NOMO-1 treated with DMSO at 0.1 percent for 48 hours (cell line): ENCODE measurements around the gene SPC24.
A peak's percentile ranks its signal among the peaks of the same experiment; 100 is the strongest.
"Not testable (repeated sequence)": the region's sequence is repeated elsewhere in the genome, so short reads cannot be mapped to it uniquely, and the experiment has no call there.

ENCODE experiments used
- DNase-seq: peaks from one replicate; lab custom pipeline; 2025; ENCODE audit not compliant: unreplicated experiment; lab: John Stamatoyannopoulos, UW

Gene SPC24

DNA sequence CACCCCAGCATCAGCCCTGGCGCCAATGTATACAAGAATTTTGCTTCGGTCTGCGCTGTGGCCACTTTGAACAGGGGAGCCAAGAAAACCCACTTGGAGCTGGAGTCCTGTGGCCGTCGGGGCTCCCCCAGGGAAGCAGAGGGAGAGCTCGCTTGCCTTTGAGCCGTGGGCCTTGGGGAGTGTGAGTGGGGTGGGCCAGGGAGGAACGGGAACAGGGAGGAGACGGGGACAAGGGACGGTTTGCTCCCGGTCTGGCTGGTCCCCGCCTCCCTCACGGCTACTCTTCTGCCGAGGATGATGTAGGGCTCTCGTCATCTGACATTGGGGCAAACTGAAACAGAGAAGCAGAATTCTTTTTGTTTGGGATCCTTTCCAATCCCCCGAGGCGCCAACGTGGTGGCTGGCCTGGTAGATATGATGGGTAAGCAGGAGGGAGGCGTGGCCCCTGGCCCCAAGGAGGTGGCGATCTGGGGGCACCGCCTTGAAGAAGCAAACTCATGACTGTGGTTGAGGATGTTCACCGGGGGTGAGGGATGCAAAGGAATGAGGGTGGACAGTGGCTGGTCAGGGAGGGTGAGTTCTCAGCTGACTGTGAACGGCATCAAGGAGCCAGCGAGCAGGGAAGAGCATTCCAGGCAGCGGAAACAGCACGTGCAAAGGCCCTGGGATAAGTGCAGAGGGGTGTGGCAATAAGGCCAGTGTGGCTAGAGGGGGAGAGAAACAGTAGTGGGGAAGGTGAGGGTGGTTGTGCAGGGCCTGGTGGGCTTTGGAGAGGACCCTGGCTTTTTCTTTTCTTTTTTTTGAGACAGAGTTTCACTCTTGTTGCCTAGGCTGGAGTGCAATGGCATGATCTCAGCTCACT lies 10.9 kb upstream of the SPC24 start:
- no peak for DNase-seq

DNA sequence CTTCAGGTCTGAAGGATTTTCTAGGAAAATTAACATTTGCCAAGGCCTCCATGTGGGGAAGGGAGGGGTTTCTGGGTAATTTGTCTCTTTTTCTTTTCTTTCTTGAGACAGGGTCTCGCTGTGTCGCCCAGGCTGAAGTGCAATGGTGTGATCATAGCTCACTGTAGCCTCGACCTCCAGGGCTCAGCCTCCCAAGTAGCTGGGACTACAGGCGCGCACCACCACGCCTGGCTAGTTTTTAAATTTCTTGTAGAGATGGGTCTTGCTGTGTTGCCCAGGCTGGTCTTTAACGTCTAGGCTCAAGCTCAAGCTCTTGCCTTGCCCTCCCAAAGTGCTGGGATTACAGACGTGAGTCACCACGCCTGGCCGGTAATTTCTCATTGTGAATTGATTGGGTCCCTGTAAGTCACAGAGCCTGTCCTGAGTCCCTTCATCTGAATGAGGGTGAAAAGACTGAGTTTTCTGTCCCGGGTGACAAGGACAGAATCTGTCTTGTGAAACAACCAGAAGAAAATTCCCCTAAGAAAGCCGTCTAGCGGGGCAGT lies 10.0 kb upstream of the SPC24 start:
- DNase-seq, result no peak

DNA sequence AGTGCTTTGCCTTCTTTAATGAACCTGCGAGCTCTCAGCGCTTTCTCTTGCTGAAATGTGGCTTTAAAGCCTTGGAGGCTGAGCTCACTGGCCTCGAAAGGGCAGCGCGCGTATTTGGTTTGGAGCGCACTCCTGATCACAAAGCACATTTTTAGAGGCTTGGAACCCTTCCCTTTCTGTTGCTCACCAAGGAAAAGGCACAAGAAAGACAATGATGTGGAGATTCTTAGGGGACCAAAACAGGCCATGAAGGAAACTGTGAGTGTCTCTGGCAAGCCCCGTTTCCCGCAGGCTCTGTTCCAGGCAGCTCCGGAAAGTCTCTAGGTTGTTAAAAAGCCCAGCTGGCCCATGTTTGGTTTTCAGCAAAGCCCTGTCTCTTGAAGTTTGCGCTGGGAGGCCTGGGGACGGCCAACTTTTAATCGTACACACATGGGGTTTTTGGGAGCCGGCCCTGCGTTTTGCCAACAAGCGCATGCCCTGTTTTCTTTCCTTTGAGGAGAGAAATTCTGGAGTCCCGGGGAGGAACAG lies 9.4 kb upstream of the SPC24 start:
- DNase-seq, result no peak

DNA sequence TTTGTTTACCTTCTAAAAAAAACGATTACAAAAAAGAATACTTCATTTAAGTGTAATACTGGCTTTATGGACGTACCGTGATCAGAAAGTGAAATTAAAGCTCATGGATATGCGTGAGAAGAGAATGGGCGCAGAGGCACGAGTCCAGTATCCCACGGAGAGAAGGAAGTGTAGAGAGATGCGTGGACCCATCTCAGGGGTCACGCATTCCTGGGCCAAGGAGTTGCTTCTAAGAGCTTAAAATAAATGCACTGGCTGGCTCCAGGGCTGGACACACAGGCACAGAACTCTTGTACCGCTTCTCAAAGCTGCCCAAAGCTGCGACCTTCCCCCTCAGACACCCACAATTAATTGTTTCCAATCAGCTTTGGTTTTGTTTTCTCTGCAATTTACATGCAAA lies 8.7 kb upstream of the SPC24 start:
- DNase-seq, result no peak

DNA sequence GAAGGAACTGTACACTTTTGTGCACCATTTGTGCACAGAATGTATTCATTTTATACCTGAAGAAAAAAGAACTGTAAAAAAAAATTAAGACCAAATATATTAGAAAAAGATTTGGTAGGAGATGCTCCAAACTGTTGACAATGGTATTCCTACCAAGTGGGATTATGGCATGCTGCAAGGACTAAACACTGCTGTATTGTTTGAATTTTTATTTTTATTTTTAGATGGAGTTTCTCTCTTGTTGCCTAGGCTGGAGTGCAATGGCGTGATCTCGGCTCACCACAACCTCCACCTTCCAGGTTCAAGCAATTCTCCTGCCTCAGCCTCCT lies 4.8 kb upstream of the SPC24 start:
- DNase-seq, result not testable (repeated sequence)

DNA sequence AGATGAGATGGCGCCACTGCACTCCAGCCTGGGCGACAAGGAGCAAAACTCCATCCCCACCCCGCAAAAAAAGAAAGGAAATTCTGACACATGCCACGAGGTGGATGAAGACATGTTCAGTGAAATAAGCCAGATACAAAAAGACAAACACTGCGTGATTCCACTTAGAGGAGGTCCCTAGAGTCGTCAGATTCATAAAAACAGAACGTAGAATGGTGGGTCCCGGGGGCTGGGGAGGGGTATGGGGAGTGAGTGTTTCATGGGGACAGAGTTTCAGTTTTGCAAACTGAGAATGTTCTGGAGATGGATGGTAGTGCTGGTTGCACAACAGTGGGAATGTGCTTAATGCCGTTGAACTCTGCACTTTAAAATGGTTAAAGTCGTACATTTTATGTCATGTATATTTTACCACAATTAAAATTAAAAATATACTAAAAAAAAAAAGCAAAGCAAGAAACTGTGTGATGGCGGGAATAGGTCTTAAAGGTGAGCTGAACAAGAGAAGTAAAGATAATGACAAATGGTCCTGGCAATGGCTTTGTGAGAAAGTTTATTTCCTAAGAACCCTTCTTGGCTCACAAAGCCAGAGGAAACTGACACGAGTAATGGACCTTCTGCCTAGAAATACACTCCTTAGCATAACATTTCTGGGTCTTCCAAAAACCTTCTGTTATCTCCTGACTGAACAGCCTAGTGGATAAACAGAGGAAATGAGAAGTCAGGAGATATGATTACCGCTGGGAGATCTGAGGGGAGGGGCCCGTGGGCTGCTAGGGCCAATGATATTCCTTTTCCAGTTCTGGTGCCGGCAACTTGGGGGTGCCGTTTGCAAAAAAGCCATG lies 4.2 kb upstream of the SPC24 start:
- DNase-seq, result no peak

DNA sequence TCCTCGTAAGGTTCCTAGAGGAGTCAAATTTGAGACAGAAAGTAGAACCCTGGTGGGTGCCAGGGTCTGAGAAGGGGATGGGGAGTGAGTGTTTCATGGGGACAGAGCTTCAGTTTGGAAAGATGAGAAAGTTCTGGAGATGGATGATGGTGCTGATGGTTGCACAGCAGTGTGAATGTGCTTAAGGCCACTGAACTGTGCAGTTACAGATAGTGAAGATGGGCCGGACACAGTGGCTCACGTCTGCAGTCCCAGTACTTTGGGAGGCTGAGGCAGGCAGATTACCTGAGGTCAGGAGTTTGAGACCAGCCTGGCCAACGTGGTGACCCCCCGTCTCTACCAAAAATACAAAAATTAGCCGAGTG lies 917 bp downstream of the SPC24 start:
- DNase-seq, result no peak

DNA sequence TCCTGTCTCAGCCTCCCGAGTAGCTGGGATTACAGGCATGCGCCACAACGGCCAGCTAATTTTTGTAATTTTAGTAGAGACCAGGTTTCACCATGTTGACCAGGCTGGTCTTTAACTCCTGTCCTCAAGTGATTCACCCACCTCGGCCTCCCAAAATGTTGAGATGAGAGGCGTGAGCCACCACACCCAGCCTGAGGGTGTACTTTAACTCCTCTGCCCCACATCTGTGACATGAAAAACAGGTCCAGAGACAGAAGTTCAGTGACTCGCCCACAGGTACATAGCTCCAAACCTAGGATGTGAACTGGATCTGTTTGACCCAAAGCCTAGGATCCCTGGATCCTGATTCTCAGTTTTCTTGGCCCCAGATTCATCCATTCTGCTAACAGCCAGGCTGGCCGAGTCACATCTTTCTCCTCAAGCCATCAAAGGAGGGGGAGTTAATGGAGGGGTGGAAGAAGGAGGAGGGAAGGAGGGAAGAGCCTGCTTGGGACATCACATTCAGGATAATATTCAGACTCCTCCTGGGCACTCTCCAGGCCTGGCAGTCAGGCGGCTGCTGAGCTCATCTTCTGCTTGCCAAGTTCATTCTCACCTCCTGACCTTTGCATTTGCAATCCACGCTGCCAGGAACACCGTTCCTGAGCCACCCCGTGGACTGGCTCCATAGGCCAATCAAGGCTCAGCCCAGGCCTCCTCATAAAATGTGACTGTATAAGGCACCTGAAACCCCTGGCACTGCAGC lies 3.1 kb downstream of the SPC24 start:
- no peak for DNase-seq

DNA sequence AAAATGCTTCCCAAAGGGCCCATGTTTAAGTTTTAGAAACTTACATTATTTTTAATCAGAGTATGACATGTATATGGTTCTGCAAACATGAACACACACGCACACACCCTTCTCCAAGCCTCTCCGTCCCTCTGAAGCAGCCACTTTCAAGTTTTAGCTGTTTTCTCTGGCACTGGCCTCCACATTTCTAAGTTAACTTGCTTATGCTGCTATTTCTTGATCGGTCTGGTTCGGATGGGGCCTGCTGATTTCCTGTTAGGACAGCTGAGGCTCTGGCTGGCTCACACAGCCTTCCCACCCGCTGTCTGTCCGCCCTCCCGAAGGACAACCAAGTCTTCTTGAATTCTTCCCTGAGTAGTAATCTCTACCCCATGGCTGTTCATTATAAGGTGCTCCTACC lies 4.4 kb downstream of the SPC24 start:
- DNase-seq, result no peak

DNA sequence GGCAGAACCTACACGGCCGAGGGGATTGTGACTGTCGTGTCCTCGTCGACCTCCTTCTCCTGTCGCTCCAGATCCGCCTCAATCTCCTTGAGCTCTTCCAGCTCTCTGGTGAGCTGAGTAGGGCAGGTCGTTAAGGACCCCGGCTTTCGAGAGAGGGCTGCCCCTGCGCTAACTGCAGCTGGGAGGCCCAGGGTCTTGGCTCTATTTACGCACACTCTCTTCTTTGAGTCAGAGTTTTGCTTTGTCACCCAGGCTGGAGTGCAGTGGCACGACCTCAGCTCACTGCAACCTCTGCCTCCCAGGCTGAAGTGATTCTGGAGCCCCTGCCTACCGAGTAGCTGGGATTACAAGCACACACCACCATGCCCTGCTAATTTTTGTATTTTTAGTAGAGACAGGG lies 7.6 kb downstream of the SPC24 start:
- DNase-seq, result no peak

DNA sequence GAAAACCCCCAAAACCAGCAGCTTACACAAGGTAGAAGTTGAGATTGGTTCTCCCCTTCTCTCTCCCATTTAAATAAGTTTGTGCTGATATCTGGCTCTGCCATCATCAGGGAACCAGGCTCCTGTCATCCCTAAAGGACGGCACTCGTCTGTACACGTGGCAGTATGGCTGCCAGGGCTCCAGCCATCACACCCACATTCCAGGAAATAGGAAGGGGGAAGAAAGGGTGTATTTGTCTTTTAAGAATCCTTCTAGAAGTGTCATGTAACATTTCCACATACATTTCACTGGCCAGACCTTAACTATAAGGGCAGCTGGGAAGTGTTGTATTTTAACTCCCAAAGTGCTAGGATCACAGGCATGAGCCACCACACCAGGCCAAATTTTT lies 10.1 kb downstream of the SPC24 start:
- no peak for DNase-seq

DNA sequence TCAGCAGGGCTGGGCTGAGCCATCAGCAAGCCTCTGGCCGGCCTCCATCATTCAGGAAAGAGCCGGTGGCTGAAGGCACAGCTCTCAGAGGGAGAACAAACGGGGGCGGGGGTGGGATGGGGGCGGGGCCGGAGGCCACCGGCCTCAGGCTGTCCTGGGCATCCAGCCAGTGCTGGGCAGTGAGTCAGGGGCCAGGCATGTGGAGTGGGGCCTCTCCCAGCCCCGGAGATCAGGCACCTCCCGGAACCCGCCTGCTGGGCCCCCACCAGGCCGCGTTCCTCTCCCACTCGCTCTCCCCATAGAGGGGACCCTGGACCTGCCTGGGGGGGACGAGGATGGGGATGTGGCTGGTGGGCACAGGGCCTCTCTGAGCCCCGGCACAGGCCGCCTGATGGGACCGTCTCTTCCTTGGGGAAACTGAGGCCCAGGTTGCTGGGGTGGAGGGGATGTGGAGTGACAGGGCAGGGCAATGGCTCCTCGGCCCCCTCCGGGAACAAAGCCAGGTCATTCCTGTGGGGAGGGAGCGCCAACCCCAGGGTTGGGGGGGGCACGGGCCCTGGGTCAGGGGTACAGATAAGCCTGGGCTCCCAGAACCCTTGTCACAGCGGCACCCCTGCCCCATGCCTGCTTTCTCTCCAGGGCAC lies 12.9 kb downstream of the SPC24 start:
- no peak for DNase-seq

DNA sequence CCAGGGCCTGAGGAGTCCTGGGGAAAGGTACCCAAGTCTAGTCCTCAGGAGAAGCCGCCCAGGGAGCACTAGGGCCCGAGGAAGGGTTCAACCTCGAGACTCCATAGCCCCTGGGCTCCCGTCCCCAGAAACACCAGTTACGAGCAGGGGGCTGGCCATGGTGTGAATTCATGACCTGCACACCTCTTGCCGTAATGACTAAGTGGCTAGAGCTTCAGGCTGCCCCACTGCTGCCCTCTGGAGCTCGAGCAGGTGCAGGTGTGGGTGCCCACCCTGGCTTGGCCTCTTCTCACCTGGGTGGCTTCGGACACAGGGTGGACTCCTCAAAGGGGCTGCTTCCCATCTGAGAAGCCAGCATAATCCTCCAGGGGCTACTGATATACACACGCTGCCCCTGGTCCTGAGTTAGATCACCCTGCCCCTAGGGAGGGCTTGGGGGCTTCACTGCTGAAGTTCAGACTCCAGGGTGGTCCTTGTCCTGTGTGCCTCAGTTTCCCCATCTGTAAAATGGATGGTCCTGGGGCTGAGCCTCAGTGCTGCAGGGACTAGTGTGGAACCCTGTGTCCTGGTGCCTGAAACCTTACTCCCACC lies 13.6 kb downstream of the SPC24 start:
- DNase-seq, result no peak

DNA sequence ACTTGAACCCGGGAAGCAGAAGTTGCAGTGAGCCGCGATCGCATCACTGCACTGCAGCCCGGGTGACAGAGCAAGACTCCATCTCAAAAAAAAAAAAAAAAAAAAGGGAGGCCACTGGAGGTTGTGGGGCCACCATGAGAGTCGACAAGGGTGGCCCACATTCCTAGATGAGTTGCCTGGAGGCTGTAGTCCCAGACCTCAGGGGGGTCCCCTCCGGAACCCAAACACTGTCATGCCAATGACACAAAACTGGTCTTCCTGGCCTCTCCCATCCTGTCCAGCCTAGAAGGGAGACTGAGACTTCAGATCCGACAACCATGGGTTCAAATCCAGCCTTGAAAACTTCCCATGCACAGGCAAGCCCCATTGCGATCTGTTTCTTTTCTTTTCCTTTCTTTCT lies 14.7 kb downstream of the SPC24 start:
- DNase-seq, result no peak

DNA sequence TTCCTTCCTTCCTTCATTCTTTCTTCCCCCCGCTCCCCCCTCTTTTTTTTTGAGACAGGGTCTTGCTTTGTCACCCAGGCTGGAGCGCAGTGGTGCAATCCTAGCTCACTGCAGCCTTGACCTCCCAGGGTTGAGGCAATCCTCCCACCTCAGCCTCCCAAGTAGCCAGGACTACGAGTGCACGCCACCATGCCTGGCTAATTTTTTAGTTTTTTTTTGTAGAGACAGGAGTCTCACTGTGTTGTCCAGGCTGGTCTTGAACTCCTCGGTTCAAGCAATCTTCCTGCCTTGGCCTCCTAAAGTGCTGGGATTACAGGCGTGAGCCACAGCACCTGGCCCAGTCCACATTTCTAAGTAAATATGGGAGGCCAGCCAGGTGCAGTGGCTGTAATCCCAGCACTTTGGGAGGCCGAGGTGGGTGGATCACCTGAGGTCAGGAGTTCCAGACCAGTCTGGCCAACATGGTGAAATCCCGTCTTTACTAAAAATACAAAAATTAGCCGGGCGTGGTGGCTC lies 15.5 kb downstream of the SPC24 start:
- DNase-seq, result not testable (repeated sequence)

DNA sequence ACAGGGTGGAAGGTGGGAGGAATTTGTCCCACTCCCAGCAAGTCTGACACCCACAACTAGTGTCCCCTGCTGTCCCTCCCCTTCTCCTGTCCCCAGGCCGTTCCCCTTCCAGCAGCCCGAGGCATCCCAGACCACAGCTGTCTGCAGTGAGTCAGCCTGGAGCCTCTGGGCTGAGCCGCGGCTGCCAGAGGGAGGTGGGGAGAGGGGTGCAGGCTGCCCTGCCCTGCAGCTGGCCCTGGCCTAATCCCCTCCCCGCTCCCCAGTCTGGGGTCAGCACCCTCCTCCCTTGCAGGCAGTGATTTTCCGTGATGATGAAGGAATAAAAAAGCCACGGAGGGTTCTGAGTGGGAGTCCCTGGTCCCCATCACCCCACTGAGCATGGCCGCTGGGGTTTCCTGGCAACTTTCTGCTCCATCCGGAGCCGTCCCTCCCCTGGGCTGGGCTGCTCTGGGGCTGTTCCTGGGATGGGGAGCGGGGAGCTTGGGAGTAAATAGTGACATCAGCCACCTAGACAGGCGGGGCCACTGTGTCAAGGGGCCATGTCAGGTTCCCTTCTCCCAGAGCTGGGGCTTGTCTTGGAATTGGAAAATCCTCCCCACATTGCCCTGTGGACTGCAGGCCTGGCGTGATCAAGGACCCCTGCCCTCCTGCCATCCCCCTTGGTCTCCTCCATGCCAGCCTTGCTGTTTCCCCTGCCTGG lies 16.8 kb downstream of the SPC24 start:
- no peak for DNase-seq

DNA sequence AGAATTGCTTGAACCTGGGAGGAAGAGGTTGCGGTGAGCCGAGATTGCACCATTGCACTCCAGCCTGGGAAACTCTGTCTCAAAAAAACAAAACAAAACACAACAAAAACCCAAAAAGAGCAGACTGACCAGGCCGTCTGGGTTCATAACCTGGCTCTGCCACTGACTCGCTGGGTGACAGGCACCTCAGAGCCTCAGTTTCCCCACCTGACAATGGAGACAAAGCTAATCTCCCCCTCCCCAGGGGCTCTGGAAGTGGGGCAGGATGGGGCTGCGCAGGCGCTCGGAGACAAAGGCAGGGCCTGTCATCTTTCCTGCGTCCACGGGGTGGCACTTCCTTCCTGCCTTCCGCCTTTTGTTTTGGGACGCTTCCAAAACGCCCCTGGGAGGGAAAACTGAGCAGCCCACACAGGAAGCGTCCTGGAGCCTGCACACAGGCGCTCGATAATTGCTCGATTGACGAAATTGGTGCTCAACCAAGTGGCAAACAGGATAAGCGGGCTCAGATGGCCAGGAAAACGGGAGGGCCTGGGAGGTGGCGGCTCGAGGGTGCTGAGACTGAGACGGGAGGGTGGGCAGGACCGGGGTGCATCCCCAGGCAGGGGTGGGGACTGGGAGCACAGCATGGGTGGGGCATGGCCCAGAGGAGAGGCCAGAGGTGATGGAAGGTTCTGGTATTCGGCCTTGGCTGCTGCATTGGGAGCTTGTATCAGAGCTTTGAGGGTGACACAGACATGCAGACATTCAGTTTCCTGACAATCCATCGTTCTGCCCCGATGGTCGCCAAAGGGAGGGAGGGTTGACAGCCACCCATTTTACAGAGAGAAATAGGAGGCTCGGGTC lies 17.8 kb downstream of the SPC24 start:
- DNase-seq, result peak; percentile 56

DNA sequence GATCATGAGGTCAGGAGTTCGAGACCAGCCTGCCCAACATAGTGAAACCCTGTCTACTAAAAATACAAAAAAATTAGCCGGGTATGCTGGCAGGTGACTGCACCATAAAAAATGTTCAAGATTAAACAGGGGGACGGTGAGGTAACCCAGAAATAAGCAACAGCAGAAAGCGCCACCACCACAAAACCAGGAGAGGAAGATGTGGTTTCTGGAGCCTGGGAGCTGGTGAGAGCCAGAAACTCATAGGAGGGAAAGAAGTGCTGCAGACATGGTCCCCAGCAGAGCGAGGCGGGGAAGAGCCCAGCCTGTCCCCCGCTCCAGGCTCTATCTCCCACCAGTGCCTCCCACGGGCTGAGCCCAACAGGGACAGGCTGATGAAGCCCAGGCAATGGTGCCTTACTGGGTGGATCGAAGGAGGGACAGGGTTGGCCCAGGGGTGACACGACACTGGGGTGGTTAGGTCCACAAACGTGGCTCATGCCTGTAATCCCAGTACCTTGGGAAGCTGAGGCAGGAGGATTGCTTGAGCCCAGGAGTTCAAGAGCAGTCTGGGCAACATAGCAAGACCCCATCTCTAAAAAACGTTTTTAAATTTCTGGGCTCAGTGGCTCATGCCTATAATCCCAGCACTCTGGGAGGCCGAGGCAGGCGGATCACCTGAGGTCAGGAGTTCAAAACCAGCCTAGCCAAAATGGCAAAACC lies 19.0 kb downstream of the SPC24 start:
- DNase-seq, result no peak
